Measurements from ENCODE around the gene EIF2D.

Gene EIF2D

GRCh38 chr1:206544562-206545257 is 67.6 kb downstream of the EIF2D start:
- Histone ChIP-seq H3K9ac (ENCODE audit: low read length) (no peak overlapping the region), H3K27me3 (ENCODE audit: control insufficient read depth, insufficient read depth, low read length) (no peaks in the 10 kb centered on the region), H3K4me1 (ENCODE audit: control insufficient read depth, insufficient read depth, low read length) (peaks cover 11% of the 10 kb centered on the region), H3K9me3 (ENCODE audit: control insufficient read depth, low read length) (no peaks in the 10 kb centered on the region), H3K36me3 (ENCODE audit: control insufficient read depth, insufficient read depth, low read length) (no peaks in the 10 kb centered on the region), H3K4me3 (ENCODE audit: low read length) (no peak overlapping the region)
